Activated T-helper 17 cell treated with anti-CD3 and anti-CD28 coated beads, Interleukin-2, amount 50 U/mL, for 72 hours (primary cell): ENCODE measurements around the gene MAN1B1. TPM values are rescaled to one million over a fixed set of nuclear protein-coding genes. Genes with fewer than 3 reads are reported as not detected.

Experiments
- ATAC-seq: fragments of 150-1000 bp; cut with Tn5 transposase; replicated peaks from 2 replicates; pipeline ENCODE4 v1.10.0; 2021; ENCODE audit warnings: mild to moderate bottlenecking, moderate library complexity
- H3K27ac Mint-ChIP-seq: one replicate; pipeline ENCODE4 v1.8.0; 2022; ENCODE audit warnings: mixed read lengths
- H3K27me3 Mint-ChIP-seq: one replicate; pipeline ENCODE4 v1.8.0; 2022; ENCODE audit warnings: mixed read lengths
- H3K36me3 Mint-ChIP-seq: one replicate; pipeline ENCODE4 v1.8.0; 2022; ENCODE audit warnings: low read depth, mild to moderate bottlenecking, mixed read lengths
- H3K4me1 Mint-ChIP-seq: one replicate; pipeline ENCODE4 v1.8.0; 2022; ENCODE audit warnings: mixed read lengths
- H3K4me3 Mint-ChIP-seq: one replicate; pipeline ENCODE4 v1.8.0; 2022; ENCODE audit warnings: mild to moderate bottlenecking, mixed read lengths
- H3K9me3 Mint-ChIP-seq: one replicate; pipeline ENCODE4 v1.8.0; 2022; ENCODE audit warnings: mixed read lengths
- total RNA-seq, 2 donors: library from RNA; stranded (reverse); gene quantifications; one replicate each; pipeline ENCODE4 v1.2.3, GENCODE V29; 2022

The MAN1B1 gene
- total RNA-seq, 2 donors from 2014 or later: 38.2 to 67.6 TPM

DNA sequence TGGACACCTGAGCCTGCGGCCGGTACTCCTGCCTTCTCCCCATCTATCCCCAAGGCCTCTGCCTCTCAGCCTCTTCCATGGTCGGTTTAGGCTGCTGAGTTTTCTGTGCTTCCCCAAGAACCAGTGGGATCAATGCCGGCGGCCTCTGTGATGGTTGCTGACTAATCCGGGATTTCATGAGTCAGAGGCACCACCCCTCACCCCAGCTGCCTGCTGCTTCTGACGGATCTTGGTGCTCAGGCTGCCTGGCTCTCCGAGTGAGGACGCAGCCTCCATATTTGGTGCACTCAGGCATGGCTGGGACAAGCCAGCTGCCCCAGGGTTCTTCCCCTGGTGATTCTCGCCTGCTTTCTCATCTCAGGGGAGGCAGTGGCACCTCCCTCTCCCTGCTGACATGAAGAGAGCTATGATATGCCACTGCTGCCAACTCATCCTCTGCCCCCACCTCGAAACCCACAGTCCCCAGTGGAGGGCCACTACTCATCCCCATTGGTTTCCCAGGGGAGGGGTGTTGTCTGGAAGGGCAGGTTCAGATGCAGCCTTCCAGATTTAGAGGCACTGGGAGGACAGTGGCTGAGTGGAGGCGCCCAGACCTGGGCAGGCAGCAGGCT, 3.3 kb upstream of the MAN1B1 start:
- peak; percentile 46 for ATAC-seq
- no peaks in the 10 kb centered on the region for H3K27me3 Mint-ChIP-seq
- H3K27ac Mint-ChIP-seq: peak overlapping the region; percentile 78
- H3K4me3 Mint-ChIP-seq: peak overlapping the region; percentile 63
- H3K9me3 Mint-ChIP-seq: no peaks in the 10 kb centered on the region
- peaks cover 23% of the 10 kb centered on the region for H3K4me1 Mint-ChIP-seq
- peaks cover 34% of the 10 kb centered on the region for H3K36me3 Mint-ChIP-seq

DNA sequence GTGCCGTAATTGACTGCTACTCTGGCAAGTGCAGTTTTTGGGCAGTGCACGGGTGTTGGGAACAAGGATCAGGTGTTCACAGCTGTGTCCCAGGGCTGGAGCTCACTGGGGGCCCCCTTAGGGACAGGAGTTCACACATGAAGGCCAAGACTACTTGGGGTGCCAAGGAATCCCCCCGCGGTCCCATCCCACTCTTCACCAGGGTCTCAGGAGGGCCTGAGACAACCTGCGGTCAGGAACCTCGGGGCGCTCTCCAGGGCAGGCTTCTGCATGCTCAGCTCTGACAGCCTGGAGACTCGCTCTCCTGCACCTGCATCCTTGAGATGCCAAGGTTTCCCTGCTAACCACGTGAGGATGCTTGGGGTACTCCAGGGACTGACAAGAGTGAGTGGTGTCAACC, 2.3 kb upstream of the MAN1B1 start:
- Mint-ChIP-seq H3K9me3 (no peaks in the 10 kb centered on the region), H3K27ac (no peak overlapping the region), H3K4me1 (peaks cover 28% of the 10 kb centered on the region), H3K27me3 (no peaks in the 10 kb centered on the region), H3K36me3 (peaks cover 27% of the 10 kb centered on the region), H3K4me3 (peak overlapping the region; percentile 93)
- no peak for ATAC-seq

DNA sequence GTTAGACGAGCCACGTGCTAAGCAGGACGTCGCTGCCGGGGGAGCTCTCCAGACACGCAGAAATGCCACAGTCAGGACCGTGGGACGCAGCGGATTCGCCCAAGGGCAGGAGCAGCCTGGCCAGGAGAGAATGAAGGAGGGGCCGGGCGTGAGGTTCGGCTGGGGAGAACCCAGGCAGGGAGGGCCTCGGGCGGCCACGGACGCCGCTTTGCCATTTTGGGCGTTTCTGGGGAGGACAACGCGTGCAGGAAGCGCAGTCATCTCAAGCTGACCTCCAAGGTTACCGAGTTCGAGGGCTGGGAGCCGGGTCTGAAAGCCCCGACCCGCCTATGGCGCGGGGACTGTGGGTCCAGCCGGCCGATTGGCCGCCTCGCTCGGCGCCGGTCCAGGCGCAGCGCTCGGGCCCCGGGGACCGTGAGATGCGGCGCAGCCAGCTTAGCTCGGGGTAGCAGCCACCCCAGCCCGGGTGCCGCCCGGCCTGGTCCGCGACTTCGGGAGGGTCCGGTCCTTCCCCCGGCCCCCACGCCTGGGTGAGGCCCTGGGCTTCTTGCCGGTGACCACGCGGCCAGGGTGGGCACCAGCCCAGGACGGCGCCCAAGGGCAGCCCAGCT, 760 bp upstream of the MAN1B1 start:
- Mint-ChIP-seq H3K27me3 (no peaks in the 10 kb centered on the region), H3K9me3 (no peaks in the 10 kb centered on the region), H3K36me3 (peaks cover 26% of the 10 kb centered on the region), H3K27ac (peak overlapping the region; percentile 92), H3K4me1 (peaks cover 28% of the 10 kb centered on the region), H3K4me3 (peak overlapping the region; percentile 93)
- ATAC-seq: peak; percentile 0

DNA sequence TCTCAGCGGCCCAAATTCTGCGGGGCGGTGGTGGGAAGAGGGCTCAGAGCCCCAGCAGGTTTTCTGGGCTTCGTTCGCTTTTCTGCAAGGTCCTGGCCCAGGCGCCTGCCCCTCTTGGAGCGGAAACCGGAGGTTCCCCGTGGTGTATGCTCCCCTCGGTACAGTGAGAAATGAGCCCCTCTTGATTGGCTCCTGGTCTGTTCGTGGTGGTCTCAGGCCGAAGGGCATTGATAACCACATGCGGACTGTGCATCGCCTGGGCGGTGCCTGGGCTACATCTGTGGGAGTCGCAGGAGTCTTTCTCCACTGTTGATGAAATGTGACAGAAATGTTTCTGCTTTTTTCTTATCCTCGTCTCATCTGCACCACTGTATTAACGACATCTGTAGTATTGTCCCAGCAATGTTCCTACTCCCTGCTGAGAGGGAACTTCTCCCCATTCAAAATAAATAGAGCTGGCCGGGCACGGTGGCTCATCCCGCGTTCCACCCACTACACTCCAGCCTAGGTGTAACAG, 682 bp downstream of the MAN1B1 start:
- peaks cover 28% of the 10 kb centered on the region for H3K36me3 Mint-ChIP-seq
- peaks cover 28% of the 10 kb centered on the region for H3K4me1 Mint-ChIP-seq
- peak overlapping the region; percentile 77 for H3K27ac Mint-ChIP-seq
- no peaks in the 10 kb centered on the region for H3K9me3 Mint-ChIP-seq
- no peaks in the 10 kb centered on the region for H3K27me3 Mint-ChIP-seq
- no peak for ATAC-seq
- peak overlapping the region; percentile 77 for H3K4me3 Mint-ChIP-seq

DNA sequence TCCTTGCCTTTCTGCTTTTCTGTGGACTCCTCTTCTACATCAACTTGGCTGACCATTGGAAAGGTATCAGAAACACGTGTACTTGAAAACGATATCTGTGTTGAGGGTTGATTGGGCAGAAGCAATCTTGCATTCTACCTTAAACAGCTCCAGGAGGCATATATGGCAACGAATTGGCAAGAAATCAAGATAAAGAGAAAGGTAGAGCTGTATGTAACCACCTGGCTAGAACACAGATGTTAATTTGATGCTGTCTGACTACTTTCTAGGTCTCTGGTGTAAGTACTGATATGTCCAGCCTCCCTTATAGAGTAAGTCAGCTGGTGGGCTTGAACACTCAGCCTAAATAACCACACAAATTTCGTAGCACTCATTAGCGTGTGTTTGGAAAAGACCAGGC, 1.3 kb downstream of the MAN1B1 start:
- peaks cover 34% of the 10 kb centered on the region for H3K36me3 Mint-ChIP-seq
- H3K4me3 Mint-ChIP-seq: peak overlapping the region; percentile 77
- peaks cover 28% of the 10 kb centered on the region for H3K4me1 Mint-ChIP-seq
- no peak for ATAC-seq
- H3K9me3 Mint-ChIP-seq: no peaks in the 10 kb centered on the region
- H3K27ac Mint-ChIP-seq: peak overlapping the region; percentile 77
- no peaks in the 10 kb centered on the region for H3K27me3 Mint-ChIP-seq

DNA sequence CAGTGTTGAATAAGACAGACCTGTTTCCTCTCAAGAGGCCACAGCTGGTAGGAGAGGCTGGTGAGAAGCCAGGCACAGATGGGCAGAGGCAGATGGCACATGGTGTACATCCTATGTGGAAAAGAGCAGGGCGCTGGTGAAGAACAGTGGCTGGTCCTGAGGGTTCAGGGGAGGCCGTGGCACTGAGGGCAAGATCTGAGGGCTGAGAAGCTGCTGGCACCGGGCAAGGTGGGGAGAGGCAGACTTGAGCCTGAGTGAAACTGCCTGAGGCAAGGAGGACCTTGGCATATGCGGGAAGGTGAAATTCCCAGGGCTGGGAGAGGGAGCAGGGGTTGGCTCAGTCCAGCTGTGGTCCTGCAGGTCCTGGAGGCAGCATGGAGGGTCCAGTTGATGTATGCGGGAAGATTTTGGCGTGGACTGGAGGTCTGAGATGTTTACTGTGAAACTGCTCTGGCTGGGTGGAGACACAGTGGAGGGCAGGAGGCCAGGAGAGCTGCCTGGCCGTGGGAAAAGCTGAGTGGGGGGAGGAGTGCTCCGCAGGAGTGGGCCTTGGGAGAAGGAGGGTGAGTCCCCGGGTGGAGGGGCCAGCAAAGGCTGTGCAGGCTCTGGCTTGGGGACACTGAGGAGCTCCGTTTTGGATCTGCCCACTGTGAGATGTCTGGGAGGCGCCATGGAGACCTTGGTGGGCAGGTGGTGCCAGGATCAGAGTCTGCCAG, 2.6 kb downstream of the MAN1B1 start:
- Mint-ChIP-seq H3K4me1 (peaks cover 20% of the 10 kb centered on the region), H3K27ac (peak overlapping the region; percentile 39), H3K27me3 (no peaks in the 10 kb centered on the region), H3K36me3 (peaks cover 28% of the 10 kb centered on the region), H3K4me3 (no peak overlapping the region), H3K9me3 (no peaks in the 10 kb centered on the region)
- ATAC-seq: no peak

DNA sequence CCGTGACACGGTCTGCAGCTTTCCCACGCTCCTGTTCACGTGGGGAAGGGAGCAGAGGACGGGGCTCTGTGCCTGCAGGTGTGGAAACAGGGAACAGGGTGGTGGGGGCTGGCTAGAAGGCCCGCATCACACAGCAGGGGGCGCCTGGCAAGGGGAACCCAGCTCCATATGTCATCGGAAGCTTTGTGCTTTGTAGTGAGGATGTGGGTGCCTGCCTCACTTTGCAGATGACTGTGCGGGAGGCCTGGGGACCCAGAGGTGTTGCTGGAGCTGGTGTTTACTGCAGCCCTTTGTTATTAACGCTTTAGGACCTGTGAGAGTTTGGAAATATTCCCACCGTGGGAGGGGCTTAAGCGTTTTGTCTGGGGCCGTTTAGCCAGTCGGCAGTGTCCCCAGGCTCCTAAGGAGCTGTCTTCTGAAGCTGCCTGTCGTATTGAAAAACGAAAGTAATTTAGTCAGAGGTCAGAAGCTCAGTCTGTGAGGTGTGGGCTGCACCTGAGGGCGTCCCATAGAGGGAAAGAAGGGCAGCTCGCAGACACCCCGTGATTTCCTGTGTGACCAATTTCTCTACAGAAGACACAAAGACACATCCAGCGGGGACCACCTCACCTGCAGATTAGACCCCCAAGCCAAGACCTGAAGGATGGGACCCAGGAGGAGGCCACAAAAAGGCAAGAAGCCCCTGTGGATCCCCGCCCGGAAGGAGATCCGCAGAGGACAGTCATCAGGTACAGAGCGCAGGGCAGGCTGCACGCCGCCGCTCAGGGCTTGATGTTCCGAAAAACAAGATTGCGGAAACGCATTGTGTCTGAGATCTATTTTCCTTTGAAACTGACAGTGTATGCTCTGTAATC, 9.1 kb downstream of the MAN1B1 start:
- ATAC-seq: peak; percentile 96
- peaks cover 42% of the 10 kb centered on the region for H3K36me3 Mint-ChIP-seq
- H3K4me3 Mint-ChIP-seq: peak overlapping the region; percentile 83

DNA sequence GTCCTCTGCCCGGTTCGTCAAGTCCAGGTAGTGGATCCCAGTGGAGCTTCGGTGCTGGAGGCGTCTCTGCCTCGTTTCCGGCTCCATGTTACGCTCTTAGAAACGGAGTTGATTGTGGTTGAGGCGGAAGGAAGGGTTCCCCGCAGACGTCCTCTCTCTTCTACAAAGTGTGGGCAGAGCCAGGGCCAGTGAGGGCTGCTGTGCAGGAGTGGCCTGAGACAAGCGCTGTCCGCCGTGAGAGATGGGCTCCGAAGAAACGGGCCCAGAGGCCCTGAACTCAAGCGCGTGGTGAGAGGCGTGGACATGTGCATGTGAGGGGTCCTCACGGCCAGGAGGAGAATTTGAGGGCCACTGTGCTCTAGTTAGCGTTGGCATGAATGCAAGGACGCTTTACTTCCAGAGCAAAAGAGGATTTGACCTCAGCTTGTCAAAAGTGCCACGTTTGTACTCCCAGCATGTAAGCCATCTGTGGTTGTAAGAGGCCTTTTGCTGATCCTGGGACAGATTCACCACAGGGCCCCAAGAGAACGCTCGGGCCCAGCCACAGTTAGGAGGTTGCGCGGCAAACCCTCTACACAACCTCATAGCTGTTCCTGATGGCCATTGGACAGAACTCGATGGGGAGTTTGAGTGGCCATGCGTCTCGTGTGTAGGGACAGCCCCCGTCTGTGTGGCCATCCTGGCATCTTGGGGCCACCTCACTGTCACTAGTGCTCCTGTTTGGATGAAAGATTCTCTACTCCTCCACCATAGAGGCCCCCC, 10.2 kb downstream of the MAN1B1 start:
- Mint-ChIP-seq H3K9me3 (no peaks in the 10 kb centered on the region), H3K27me3 (no peaks in the 10 kb centered on the region), H3K27ac (peak overlapping the region; percentile 89), H3K36me3 (peaks cover 33% of the 10 kb centered on the region), H3K4me1 (peaks cover 9% of the 10 kb centered on the region), H3K4me3 (peak overlapping the region; percentile 83)
- no peak for ATAC-seq

More for the DNA sequence above, 9.1 kb downstream of the MAN1B1 start:
- H3K27ac Mint-ChIP-seq: peak overlapping the region; percentile 89
- H3K27me3 Mint-ChIP-seq: no peaks in the 10 kb centered on the region
- peaks cover 9% of the 10 kb centered on the region for H3K4me1 Mint-ChIP-seq
- no peaks in the 10 kb centered on the region for H3K9me3 Mint-ChIP-seq

DNA sequence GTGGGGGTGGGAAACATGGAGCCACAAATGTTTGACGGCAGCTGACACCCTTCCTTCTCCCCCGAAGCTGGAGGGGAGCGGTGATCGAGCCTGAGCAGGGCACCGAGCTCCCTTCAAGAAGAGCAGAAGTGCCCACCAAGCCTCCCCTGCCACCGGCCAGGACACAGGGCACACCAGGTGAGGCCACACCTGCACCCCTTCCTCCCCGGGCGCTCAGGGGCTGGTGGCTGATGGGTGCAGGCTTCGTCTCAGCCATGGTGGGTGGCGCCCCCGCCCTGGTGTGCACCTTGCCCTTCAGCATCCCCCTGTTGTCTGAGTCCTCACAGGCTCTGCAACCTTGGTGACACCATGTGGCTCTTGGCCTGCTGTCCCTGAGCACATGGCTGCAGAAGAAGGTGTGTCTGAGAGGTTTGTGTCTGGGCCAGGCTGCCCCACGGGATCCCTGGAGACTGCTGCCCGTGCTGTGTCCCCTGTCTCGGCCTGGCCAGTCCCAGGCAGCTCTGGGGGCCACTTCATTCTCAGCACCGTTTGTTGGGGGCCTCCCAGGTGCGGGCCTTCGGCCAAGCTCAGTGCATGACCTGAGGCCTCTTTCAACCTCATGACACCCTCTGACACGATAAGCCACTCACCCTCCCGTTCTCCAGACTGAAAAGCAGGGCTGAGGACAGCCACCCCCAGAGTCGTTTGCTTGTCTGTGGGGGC, 11.1 kb downstream of the MAN1B1 start:
- Mint-ChIP-seq H3K9me3 (no peaks in the 10 kb centered on the region), H3K27me3 (no peaks in the 10 kb centered on the region), H3K4me3 (no peak overlapping the region), H3K27ac (no peak overlapping the region), H3K36me3 (peaks cover 24% of the 10 kb centered on the region), H3K4me1 (peaks cover 9% of the 10 kb centered on the region)
- no peak for ATAC-seq

DNA sequence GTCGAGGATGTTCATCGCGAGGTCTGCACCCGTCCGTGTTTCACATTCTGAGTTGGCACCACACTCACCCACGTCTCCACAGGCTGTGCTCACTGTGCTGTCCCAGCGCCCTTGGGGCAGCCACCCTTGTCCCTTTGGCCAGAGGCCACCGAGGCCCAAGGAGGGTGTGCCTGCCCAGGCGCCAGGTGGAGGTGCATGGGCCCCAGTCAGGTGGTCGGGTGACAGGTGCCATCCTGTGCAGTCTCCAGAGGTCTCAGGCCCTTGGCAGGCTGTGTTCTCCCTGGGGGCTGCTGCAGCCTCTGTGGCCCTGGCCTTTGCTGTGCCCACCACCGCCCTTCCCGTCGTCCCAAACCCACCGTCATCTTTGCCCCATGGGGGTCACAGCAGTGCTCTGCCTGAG, 12.4 kb downstream of the MAN1B1 start:
- H3K4me3 Mint-ChIP-seq: no peak overlapping the region
- H3K27me3 Mint-ChIP-seq: no peaks in the 10 kb centered on the region
- H3K36me3 Mint-ChIP-seq: peaks cover 21% of the 10 kb centered on the region
- peaks cover 9% of the 10 kb centered on the region for H3K4me1 Mint-ChIP-seq
- no peak for ATAC-seq
- H3K9me3 Mint-ChIP-seq: no peaks in the 10 kb centered on the region
- H3K27ac Mint-ChIP-seq: no peak overlapping the region

DNA sequence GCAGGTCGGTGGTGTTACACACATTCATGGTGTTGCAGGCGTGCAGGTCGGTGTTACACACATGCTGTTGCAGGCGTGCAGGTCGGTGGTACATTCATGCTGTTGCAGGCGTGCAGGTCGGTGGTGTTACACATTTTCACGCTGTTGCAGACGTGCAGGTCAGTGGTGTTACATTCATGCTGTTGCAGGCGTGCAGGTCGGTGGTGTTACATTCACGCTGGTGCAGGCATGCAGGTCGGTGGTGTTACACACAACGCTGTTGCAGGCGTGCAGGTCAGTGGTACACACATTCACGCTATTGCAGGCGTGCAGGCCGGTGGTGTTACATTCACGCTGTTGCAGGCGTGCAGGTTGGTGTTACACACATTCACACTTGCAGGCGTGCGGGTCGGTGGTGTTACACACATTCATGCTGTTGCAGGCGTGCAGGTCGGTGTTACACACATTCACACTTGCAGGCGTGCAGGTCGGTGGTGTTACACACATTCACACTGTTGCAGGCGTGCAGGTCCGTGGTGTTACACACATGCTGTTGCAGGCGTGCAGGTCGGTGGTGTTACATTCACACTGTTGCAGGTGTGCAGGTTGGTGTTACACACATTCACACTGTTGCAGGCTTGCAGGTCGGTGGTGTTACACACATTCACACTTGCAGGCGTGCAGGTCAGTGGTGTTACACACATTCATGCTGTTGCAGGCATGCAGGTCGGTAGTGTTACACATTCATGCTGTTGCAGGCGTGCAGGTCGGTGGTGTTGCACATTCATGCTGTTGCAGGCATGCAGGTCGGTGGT, 16.6 kb downstream of the MAN1B1 start:
- no peak overlapping the region for H3K4me3 Mint-ChIP-seq

DNA sequence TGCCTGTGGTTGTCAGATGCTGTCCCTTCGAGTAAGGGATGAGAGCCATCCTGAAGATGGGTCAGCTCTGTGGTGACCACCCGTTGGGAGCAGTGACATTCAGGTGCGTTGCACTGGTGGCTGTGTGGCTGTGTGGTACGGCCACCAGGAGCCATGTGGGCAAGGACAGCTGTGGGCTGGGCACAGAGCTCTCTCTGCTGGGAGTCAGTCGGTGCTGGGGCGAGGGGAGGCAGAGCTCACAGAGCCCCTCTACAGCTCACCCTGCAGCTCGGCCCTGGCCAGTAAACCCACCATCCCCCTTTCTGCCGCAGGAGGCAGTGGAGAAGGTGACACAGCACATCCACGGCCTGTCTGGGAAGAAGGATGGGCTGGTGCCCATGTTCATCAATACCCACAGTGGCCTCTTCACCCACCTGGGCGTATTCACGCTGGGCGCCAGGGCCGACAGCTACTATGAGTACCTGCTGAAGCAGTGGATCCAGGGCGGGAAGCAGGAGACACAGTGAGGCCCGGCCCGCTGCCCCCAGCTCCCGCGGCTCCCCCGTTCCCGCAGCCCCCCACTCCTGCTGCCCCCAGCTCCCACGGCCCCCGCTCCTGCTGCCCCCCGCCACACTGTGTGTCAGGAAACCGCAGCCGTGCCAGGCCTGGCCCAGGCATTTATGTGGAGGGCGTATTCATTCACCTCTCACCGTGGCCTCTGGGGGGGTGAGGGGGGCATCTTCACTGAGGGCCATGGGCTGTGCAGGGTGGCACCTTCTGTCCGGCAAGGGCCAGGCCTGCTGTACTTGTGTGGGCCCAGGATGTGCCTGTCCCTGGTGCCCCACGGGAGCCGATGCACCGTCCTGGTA, 19.3 kb downstream of the MAN1B1 start:
- H3K36me3 Mint-ChIP-seq: peaks cover 27% of the 10 kb centered on the region
- no peak overlapping the region for H3K4me3 Mint-ChIP-seq
- no peaks in the 10 kb centered on the region for H3K4me1 Mint-ChIP-seq
- no peaks in the 10 kb centered on the region for H3K27me3 Mint-ChIP-seq
- H3K9me3 Mint-ChIP-seq: no peaks in the 10 kb centered on the region
- H3K27ac Mint-ChIP-seq: no peak overlapping the region
- no peak for ATAC-seq

More for the DNA sequence above, 16.6 kb downstream of the MAN1B1 start:
- Mint-ChIP-seq H3K4me1 (no peaks in the 10 kb centered on the region), H3K27ac (no peak overlapping the region), H3K36me3 (peaks cover 6% of the 10 kb centered on the region), H3K9me3 (no peaks in the 10 kb centered on the region), H3K27me3 (no peaks in the 10 kb centered on the region)
- no peak for ATAC-seq
